Lower lobe of right lung (tissue), 2 donors: ENCODE results near the gene COL9A2. TPM values are rescaled to one million over a fixed set of nuclear protein-coding genes. Genes with fewer than 3 reads are reported as not detected.

Experiments used
- ATAC-seq, 2 donors: fragments of 200-7000 bp; cut with Tn5 transposase; one replicate each; pipeline ENCODE4 v1.9.1; 2020 to 2022; ENCODE audit warnings: mild to moderate bottlenecking in 2 of 2, moderate library complexity in 2 of 2
- DNase-seq: peaks from one replicate; pipeline ENCODE4 v3.0.0-alpha.2; 2020
- H3K27ac ChIP-seq: fragments of 200-600 bp; one replicate; pipeline ENCODE4 v1.8.0; 2022
- H3K27me3 ChIP-seq: fragments of 200-600 bp; one replicate; pipeline ENCODE4 v1.8.0; 2022; ENCODE audit warnings: low read depth
- H3K36me3 ChIP-seq: fragments of 200-600 bp; one replicate; pipeline ENCODE4 v1.8.0; 2022; ENCODE audit warnings: mild to moderate bottlenecking
- H3K4me1 ChIP-seq: fragments of 200-600 bp; one replicate; pipeline ENCODE4 v1.8.0; 2022
- H3K4me3 ChIP-seq: fragments of 200-600 bp; one replicate; pipeline ENCODE4 v1.8.0; 2022; ENCODE audit warnings: mild to moderate bottlenecking
- H3K9me3 ChIP-seq: fragments of 200-600 bp; one replicate; pipeline ENCODE4 v1.8.0; 2022
- CTCF ChIP-seq: fragments of 200-600 bp; IDR thresholded peaks from one replicate; pipeline ENCODE4 v1.8.0; 2022; ENCODE audit warnings: antibody characterized with exemption, mild to moderate bottlenecking
- intact Hi-C: fragments of 100-400 bp; cut with DNase I; formaldehyde crosslinking; loops from one replicate; pipeline ENCODE4 v1.11.0; 2022
- total RNA-seq: library from RNA; stranded (reverse); fragmentation: NEBNext Ultra II Directional; extraction: Animal tissue kit (Norgen Biotek cat#: 25700); gene quantifications from one replicate; pipeline ENCODE4 v1.2.1, GENCODE V29; 2021
- donor health status: DM: no; HTN: yes; CAD: no; lungs with severe emphysema.

The COL9A2 gene
- total RNA-seq, 1 donor from 2014 or later, result 7.6 TPM

- Histone ChIP-seq H3K27ac (peak overlapping the region; percentile 98), H3K4me1 (peaks cover 34% of the 10 kb centered on the region), H3K9me3 (no peaks in the 10 kb centered on the region), H3K4me3 (peak overlapping the region; percentile 99), H3K36me3 (peaks cover 19% of the 10 kb centered on the region), H3K27me3 (no peaks in the 10 kb centered on the region)
- DNase-seq (no peak), ATAC-seq (no peak)
- TF ChIP-seq CTCF, result no peak
- intact Hi-C loops, result no loop called here
Observed at GRCh38 chr1:40256401-40257084, 60.5 kb downstream of the COL9A2 start.

GRCh38 chr1:40255231-40255630 lies 61.9 kb downstream of the COL9A2 start:
- H3K9me3 ChIP-seq, result no peaks in the 10 kb centered on the region

GRCh38 chr1:40252601-40253000 lies 64.5 kb downstream of the COL9A2 start:
- Histone ChIP-seq H3K27ac (no peak overlapping the region), H3K4me3 (no peak overlapping the region), H3K9me3 (no peaks in the 10 kb centered on the region), H3K27me3 (no peaks in the 10 kb centered on the region), H3K4me1 (peaks cover 16% of the 10 kb centered on the region), H3K36me3 (no peaks in the 10 kb centered on the region)
- intact Hi-C loops, result no loop called here
- ATAC-seq (no peak), DNase-seq (no peak)
- TF ChIP-seq CTCF, result no peak

More at GRCh38 chr1:40255231-40255630, 61.9 kb downstream of the COL9A2 start:
- ATAC-seq, result no peak
- intact Hi-C loops, result no loop called here
- H3K4me1 ChIP-seq, result peaks cover 34% of the 10 kb centered on the region
- no peaks in the 10 kb centered on the region for H3K27me3 ChIP-seq
- TF ChIP-seq CTCF, result no peak
- DNase-seq, result no peak
- peaks cover 6% of the 10 kb centered on the region for H3K36me3 ChIP-seq
- H3K27ac ChIP-seq, result no peak overlapping the region
- H3K4me3 ChIP-seq, result no peak overlapping the region

- no peak overlapping the region for H3K4me3 ChIP-seq
- no peaks in the 10 kb centered on the region for H3K27me3 ChIP-seq
- no peaks in the 10 kb centered on the region for H3K9me3 ChIP-seq
- H3K36me3 ChIP-seq, result no peaks in the 10 kb centered on the region
- intact Hi-C loops, result no loop called here
- no peak for ATAC-seq
- H3K4me1 ChIP-seq, result peaks cover 9% of the 10 kb centered on the region
- TF ChIP-seq CTCF, result no peak
- no peak for DNase-seq
- H3K27ac ChIP-seq, result no peak overlapping the region
Observed at GRCh38 chr1:40251456-40251855, 65.6 kb downstream of the COL9A2 start.

Other genes with a start within 250 kb of the COL9A2 start
- 195 TPM for gene PPT1, start 220.0 kb downstream of the COL9A2 start, total RNA-seq
- gene RLF, start 155.9 kb downstream of the COL9A2 start, total RNA-seq, result 13.4 TPM
- gene TMCO2, start 69.3 kb downstream of the COL9A2 start, total RNA-seq, result not detected
- gene ZMPSTE24, start 59.0 kb downstream of the COL9A2 start, total RNA-seq, result 42.5 TPM
- gene SMAP2, start 56.4 kb upstream of the COL9A2 start, total RNA-seq, result 72.8 TPM
- 1.3 TPM for gene ZFP69B, start 133.2 kb upstream of the COL9A2 start, total RNA-seq
- 3.6 TPM for gene ZFP69, start 160.0 kb upstream of the COL9A2 start, total RNA-seq
- 7.8 TPM for gene EXO5, start 191.5 kb upstream of the COL9A2 start, total RNA-seq
- 3.0 TPM for gene ZNF684, start 214.4 kb upstream of the COL9A2 start, total RNA-seq